Upper lobe of left lung (tissue), 6 donors: ENCODE measurements around the gene AKNA. TPM values are rescaled to one million over a fixed set of nuclear protein-coding genes. Genes with fewer than 3 reads are reported as not detected.

ENCODE experiments used
- ATAC-seq, 2 donors: fragments of 200-7000 bp; cut with Tn5 transposase; one replicate each; pipeline ENCODE4 v1.9.1; 2022; ENCODE audit warnings: mild to moderate bottlenecking in 2 of 2, moderate library complexity in 2 of 2; ENCODE audit not compliant: low FRiP score in 2 of 2
- DNase-seq, 2 donors: peaks; one replicate each; pipeline ENCODE4 v3.0.0-alpha.2; 2019 to 2020
- H3K27ac ChIP-seq, 4 donors: fragments of 200-600 bp; sonication (generic); one replicate each; pipeline ENCODE4 v1.5.1; 2016 to 2019
- H3K27me3 ChIP-seq, 4 donors: fragments of 200-600 bp; sonication (generic); one replicate each; pipeline ENCODE4 v1.5.1; 2017 to 2019
- H3K36me3 ChIP-seq, 4 donors: fragments of 200-600 bp; sonication (generic); one replicate each; pipeline ENCODE4 v1.5.1; 2016 to 2019
- H3K4me1 ChIP-seq, 4 donors: fragments of 200-600 bp; sonication (generic); one replicate each; pipeline ENCODE4 v1.5.1; 2018 to 2019
- H3K4me3 ChIP-seq, 4 donors: fragments of 200-600 bp; sonication (generic); one replicate each; pipeline ENCODE4 v1.5.1; 2017 to 2019; ENCODE audit warnings: mild to moderate bottlenecking in 2 of 4, moderate library complexity in 1 of 4
- H3K9me3 ChIP-seq, 4 donors: fragments of 200-600 bp; sonication (generic); one replicate each; pipeline ENCODE4 v1.5.1; 2018 to 2019
- CTCF ChIP-seq, 6 experiments: fragments of 450-650 bp in 4 of 6; fragments of 200-600 bp in 2 of 6; sonication (generic) in 2 of 6; IDR thresholded peaks; one replicate each; pipeline ENCODE4 v1.5.1; 2016 to 2019; ENCODE audit warnings: antibody characterized with exemption in 6 of 6
- EP300 ChIP-seq, 4 donors: sonication (generic); formaldehyde crosslinking; IDR thresholded peaks; one replicate each; pipeline ENCODE4 v1.5.1; 2017; ENCODE audit warnings: antibody characterized with exemption in 4 of 4, control low read depth in 2 of 4
- POLR2A ChIP-seq, 4 donors: fragments of 450-650 bp; IDR thresholded peaks; one replicate each; pipeline ENCODE4 v1.5.1; 2016 to 2017; ENCODE audit warnings: antibody characterized with exemption in 4 of 4, mild to moderate bottlenecking in 2 of 4
- POLR2AphosphoS5 ChIP-seq, 2 donors: sonication (generic); formaldehyde crosslinking; IDR thresholded peaks; one replicate each; pipeline ENCODE4 v1.5.1; 2017; ENCODE audit warnings: antibody characterized with exemption in 2 of 2
- WGBS, 2 donors: methylation state at CpG; one replicate each; pipeline ENCODE4 v1.1.5; 2017 to 2018; 5-methylcytosine and 5-hydroxymethylcytosine counted together
- total RNA-seq, 6 donors: library from RNA; depleted of rRNA in 4 of 6; stranded (reverse); fragments of >200 nt in 4 of 6; gene quantifications; one replicate each; pipeline versions ENCODE4 v1.1.0 to v1.2.1, GENCODE V29; 2016 to 2021
- donor health status: DM: no; HTN: no; CAD: no; lungs with moderate emphysema.
- donor health status: DM: no; HTN: yes; CAD: no; lungs with severe emphysema.

Gene AKNA
- total RNA-seq, 6 donors from 2014 or later: 38.3 to 152 (median 61.5) TPM

GRCh38 chr9:114348906-114349482 is 38.8 kb downstream of the AKNA start:
- 18 to 28% methylated on average over 6 to 9 of the region's 9 CpGs for WGBS, 2 donors
- DNase-seq (peak in 1 of 2 donors; percentile 96), ATAC-seq (peak; percentile 81 to 86)
- TF ChIP-seq CTCF (IDR thresholded peaks at IDR 0.05) (no peak), EP300 (IDR thresholded peaks at IDR 0.05) (peak in 1 of 4 donors; percentile 2), POLR2AphosphoS5 (IDR thresholded peaks at IDR 0.05) (peak; percentile 47 to 72), POLR2A (IDR thresholded peaks at IDR 0.05) (peak in 1 of 4 donors; percentile 22)
- Histone ChIP-seq H3K4me1 (peaks cover 16 to 25% (median 18%) of the 10 kb centered on the region in 4 donors), H3K36me3 (peaks cover 38 to 100% (median 85%) of the 10 kb centered on the region in 4 donors), H3K4me3 (no peak overlapping the region), H3K9me3 (no peaks in the 10 kb centered on the region), H3K27me3 (no peaks in the 10 kb centered on the region), H3K27ac (peak overlapping the region; percentile 41 to 73 (median 72))

- no peaks in the 10 kb centered on the region for H3K27me3 ChIP-seq
- 85 to 88% methylated on average over 7 to 12 of the region's 12 CpGs for WGBS, 2 donors
- no peak for TF ChIP-seq POLR2A (IDR thresholded peaks at IDR 0.05)
- no peak for TF ChIP-seq POLR2AphosphoS5 (IDR thresholded peaks at IDR 0.05)
- TF ChIP-seq CTCF (IDR thresholded peaks at IDR 0.05): no peak
- H3K36me3 ChIP-seq: peaks cover 42 to 100% (median 85%) of the 10 kb centered on the region in 4 donors
- peak in 1 of 2 donors; percentile 2 for ATAC-seq
- no peak overlapping the region for H3K4me3 ChIP-seq
- no peaks in the 10 kb centered on the region for H3K9me3 ChIP-seq
- DNase-seq: no peak
- peaks cover 16 to 25% (median 18%) of the 10 kb centered on the region in 4 donors for H3K4me1 ChIP-seq
- peak overlapping the region; percentile 41 to 73 (median 72) for H3K27ac ChIP-seq
Measured at GRCh38 chr9:114348261-114348905, 39.4 kb downstream of the AKNA start.

GRCh38 chr9:114347675-114348074 is 40.1 kb downstream of the AKNA start:
- H3K4me1 ChIP-seq: peaks cover 16 to 25% (median 18%) of the 10 kb centered on the region in 4 donors
- no peak overlapping the region for H3K4me3 ChIP-seq
- H3K27ac ChIP-seq: peak overlapping the region in 1 of 4 donors; percentile 73
- no peak for TF ChIP-seq POLR2AphosphoS5 (IDR thresholded peaks at IDR 0.05)
- no peak for TF ChIP-seq POLR2A (IDR thresholded peaks at IDR 0.05)
- TF ChIP-seq CTCF (IDR thresholded peaks at IDR 0.05): no peak
- no peak for TF ChIP-seq EP300 (IDR thresholded peaks at IDR 0.05)
- no peaks in the 10 kb centered on the region for H3K27me3 ChIP-seq
- ATAC-seq (no peak), DNase-seq (peak in 1 of 2 donors; percentile 77)
- WGBS, 2 donors: 90 to 91% methylated on average over 12 to 13 of the region's 15 CpGs
- peaks cover 47 to 100% (median 88%) of the 10 kb centered on the region in 4 donors for H3K36me3 ChIP-seq
- no peaks in the 10 kb centered on the region for H3K9me3 ChIP-seq

GRCh38 chr9:114346146-114346545 is 41.6 kb downstream of the AKNA start:
- H3K9me3 ChIP-seq: no peaks in the 10 kb centered on the region
- TF ChIP-seq POLR2AphosphoS5 (IDR thresholded peaks at IDR 0.05) (no peak), POLR2A (IDR thresholded peaks at IDR 0.05) (no peak), CTCF (IDR thresholded peaks at IDR 0.05) (no peak), EP300 (IDR thresholded peaks at IDR 0.05) (no peak)
- 88 to 100% methylated on average over 3 to 11 of the region's 11 CpGs for WGBS, 2 donors
- H3K27me3 ChIP-seq: no peaks in the 10 kb centered on the region
- DNase-seq (no peak), ATAC-seq (no peak)
- H3K36me3 ChIP-seq: peaks cover 45 to 100% (median 94%) of the 10 kb centered on the region in 4 donors
- no peak overlapping the region for H3K4me3 ChIP-seq
- H3K27ac ChIP-seq: no peak overlapping the region
- H3K4me1 ChIP-seq: peaks cover 14 to 20% (median 17%) of the 10 kb centered on the region in 4 donors
